Measurements from ENCODE around the gene ARHGAP28.

ARHGAP28 gene

GRCh38 chr18:6757931-6758330 lies 28.4 kb downstream of the ARHGAP28 start:
- DNase-seq (ENCODE audit: insufficient read length, low spot score) (no peak), FAIRE-seq (no peak)

GRCh38 chr18:6759579-6759978 lies 30.1 kb downstream of the ARHGAP28 start:
- DNase-seq (ENCODE audit: insufficient read length, low spot score), result no peak
- no peak for TF ChIP-seq PAX5 (IDR thresholded peaks at IDR 0.05; ENCODE audit: insufficient read depth, low read length, severe bottlenecking)
- TF ChIP-seq TAF1 (IDR thresholded peaks at IDR 0.05; ENCODE audit: low read depth, low read length), result no peak
- TF ChIP-seq SPI1 (IDR thresholded peaks at IDR 0.05; ENCODE audit: low read depth, low read length), result no peak
- no peak for TF ChIP-seq POU2F2 (IDR thresholded peaks at IDR 0.05; ENCODE audit: low read depth, low read length)
- TF ChIP-seq POLR2A (IDR thresholded peaks at IDR 0.05; ENCODE audit: low read depth, low read length), result no peak
- TF ChIP-seq POLR2AphosphoS5 (IDR thresholded peaks at IDR 0.05; ENCODE audit: low read depth, low read length), result no peak
- no peak for FAIRE-seq

More at GRCh38 chr18:6757931-6758330, 28.4 kb downstream of the ARHGAP28 start:
- TF ChIP-seq POU2F2 (IDR thresholded peaks at IDR 0.05; ENCODE audit: low read depth, low read length) (no peak), PAX5 (IDR thresholded peaks at IDR 0.05; ENCODE audit: insufficient read depth, low read length, severe bottlenecking) (no peak), SPI1 (IDR thresholded peaks at IDR 0.05; ENCODE audit: low read depth, low read length) (no peak), POLR2A (IDR thresholded peaks at IDR 0.05; ENCODE audit: low read depth, low read length) (no peak), TAF1 (IDR thresholded peaks at IDR 0.05; ENCODE audit: low read depth, low read length) (no peak), POLR2AphosphoS5 (IDR thresholded peaks at IDR 0.05; ENCODE audit: low read depth, low read length) (no peak)

DNA sequence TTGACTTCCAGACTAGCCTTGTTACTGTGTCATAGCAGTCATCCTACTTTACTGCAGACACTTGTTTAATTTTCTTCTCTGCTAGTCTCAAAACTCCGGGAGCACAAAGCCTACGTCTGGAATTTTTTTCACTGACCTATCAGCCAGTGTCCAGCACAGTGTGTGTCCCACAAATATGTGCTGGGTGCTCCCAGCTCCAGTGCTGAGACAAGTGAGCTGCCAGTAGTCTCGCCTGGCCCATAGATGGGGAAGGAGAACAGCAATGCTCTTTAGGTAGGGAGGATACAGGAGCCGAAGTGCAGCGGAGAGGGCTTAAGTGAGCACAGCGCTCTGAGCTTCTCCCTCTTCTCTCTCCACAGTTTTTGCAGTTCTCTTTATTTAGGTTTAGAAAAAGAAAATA lies 34.0 kb downstream of the ARHGAP28 start:
- TF ChIP-seq POLR2AphosphoS5 (IDR thresholded peaks at IDR 0.05; ENCODE audit: low read depth, low read length) (no peak), TAF1 (IDR thresholded peaks at IDR 0.05; ENCODE audit: low read depth, low read length) (no peak), SPI1 (IDR thresholded peaks at IDR 0.05; ENCODE audit: low read depth, low read length) (no peak), PAX5 (IDR thresholded peaks at IDR 0.05; ENCODE audit: insufficient read depth, low read length, severe bottlenecking) (no peak), POU2F2 (IDR thresholded peaks at IDR 0.05; ENCODE audit: low read depth, low read length) (no peak), POLR2A (IDR thresholded peaks at IDR 0.05; ENCODE audit: low read depth, low read length) (no peak)
- DNase-seq (ENCODE audit: insufficient read length, low spot score) (no peak), FAIRE-seq (no peak)

- DNase-seq (ENCODE audit: insufficient read length, low spot score), result no peak
- TF ChIP-seq POU2F2 (IDR thresholded peaks at IDR 0.05; ENCODE audit: low read depth, low read length), result no peak
- TF ChIP-seq POLR2AphosphoS5 (IDR thresholded peaks at IDR 0.05; ENCODE audit: low read depth, low read length), result no peak
- no peak for TF ChIP-seq TAF1 (IDR thresholded peaks at IDR 0.05; ENCODE audit: low read depth, low read length)
- no peak for TF ChIP-seq SPI1 (IDR thresholded peaks at IDR 0.05; ENCODE audit: low read depth, low read length)
- TF ChIP-seq PAX5 (IDR thresholded peaks at IDR 0.05; ENCODE audit: insufficient read depth, low read length, severe bottlenecking), result no peak
- TF ChIP-seq POLR2A (IDR thresholded peaks at IDR 0.05; ENCODE audit: low read depth, low read length), result no peak
- FAIRE-seq, result no peak
These were observed 34.9 kb downstream of the ARHGAP28 start for GRCh38 chr18:6764382-6764781.

- no peak for FAIRE-seq
- no peak for DNase-seq (ENCODE audit: insufficient read length, low spot score)
- TF ChIP-seq TAF1 (IDR thresholded peaks at IDR 0.05; ENCODE audit: low read depth, low read length), result no peak
- no peak for TF ChIP-seq POLR2A (IDR thresholded peaks at IDR 0.05; ENCODE audit: low read depth, low read length)
- TF ChIP-seq SPI1 (IDR thresholded peaks at IDR 0.05; ENCODE audit: low read depth, low read length), result no peak
- TF ChIP-seq POLR2AphosphoS5 (IDR thresholded peaks at IDR 0.05; ENCODE audit: low read depth, low read length), result no peak
- no peak for TF ChIP-seq POU2F2 (IDR thresholded peaks at IDR 0.05; ENCODE audit: low read depth, low read length)
- no peak for TF ChIP-seq PAX5 (IDR thresholded peaks at IDR 0.05; ENCODE audit: insufficient read depth, low read length, severe bottlenecking)
These were observed 44.3 kb downstream of the ARHGAP28 start for GRCh38 chr18:6773777-6774176.

- DNase-seq (ENCODE audit: insufficient read length, low spot score), result no peak
- TF ChIP-seq TAF1 (IDR thresholded peaks at IDR 0.05; ENCODE audit: low read depth, low read length), result no peak
- no peak for TF ChIP-seq POU2F2 (IDR thresholded peaks at IDR 0.05; ENCODE audit: low read depth, low read length)
- TF ChIP-seq PAX5 (IDR thresholded peaks at IDR 0.05; ENCODE audit: insufficient read depth, low read length, severe bottlenecking), result no peak
- no peak for TF ChIP-seq POLR2A (IDR thresholded peaks at IDR 0.05; ENCODE audit: low read depth, low read length)
- TF ChIP-seq POLR2AphosphoS5 (IDR thresholded peaks at IDR 0.05; ENCODE audit: low read depth, low read length), result no peak
- TF ChIP-seq SPI1 (IDR thresholded peaks at IDR 0.05; ENCODE audit: low read depth, low read length), result no peak
- no peak for FAIRE-seq
These were observed 45.7 kb downstream of the ARHGAP28 start for GRCh38 chr18:6775237-6775636.

GRCh38 chr18:6775702-6776101 lies 46.2 kb downstream of the ARHGAP28 start:
- FAIRE-seq, result no peak
- DNase-seq (ENCODE audit: insufficient read length, low spot score), result no peak
- no peak for TF ChIP-seq POLR2AphosphoS5 (IDR thresholded peaks at IDR 0.05; ENCODE audit: low read depth, low read length)
- TF ChIP-seq SPI1 (IDR thresholded peaks at IDR 0.05; ENCODE audit: low read depth, low read length), result no peak
- no peak for TF ChIP-seq POU2F2 (IDR thresholded peaks at IDR 0.05; ENCODE audit: low read depth, low read length)

DNA sequence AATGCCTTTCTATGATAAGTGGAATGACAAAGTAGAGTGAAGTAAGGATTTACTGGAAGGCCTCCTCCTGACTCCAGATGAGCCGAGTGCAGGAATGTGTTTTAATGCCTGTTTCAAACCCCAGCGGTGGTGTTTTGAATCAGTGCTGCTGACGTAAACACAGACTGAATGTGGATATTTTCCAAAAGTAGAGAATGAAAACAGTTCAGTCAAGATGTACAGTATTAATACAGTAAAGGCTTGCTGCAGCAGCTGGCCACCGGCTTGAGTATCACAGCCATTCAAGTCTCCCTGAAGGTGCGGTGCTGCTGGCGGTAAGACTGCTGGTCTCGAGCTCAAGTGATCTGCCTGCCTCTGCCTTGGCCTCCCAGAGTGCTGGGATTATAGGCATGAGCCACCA lies 46.7 kb downstream of the ARHGAP28 start:
- FAIRE-seq (no peak), DNase-seq (ENCODE audit: insufficient read length, low spot score) (no peak)
- no peak for TF ChIP-seq PAX5 (IDR thresholded peaks at IDR 0.05; ENCODE audit: insufficient read depth, low read length, severe bottlenecking)
- no peak for TF ChIP-seq POLR2AphosphoS5 (IDR thresholded peaks at IDR 0.05; ENCODE audit: low read depth, low read length)
- no peak for TF ChIP-seq POLR2A (IDR thresholded peaks at IDR 0.05; ENCODE audit: low read depth, low read length)
- TF ChIP-seq TAF1 (IDR thresholded peaks at IDR 0.05; ENCODE audit: low read depth, low read length), result no peak
- TF ChIP-seq SPI1 (IDR thresholded peaks at IDR 0.05; ENCODE audit: low read depth, low read length), result no peak
- TF ChIP-seq POU2F2 (IDR thresholded peaks at IDR 0.05; ENCODE audit: low read depth, low read length), result no peak

- no peak for DNase-seq (ENCODE audit: insufficient read length, low spot score)
- FAIRE-seq, result no peak
- no peak for TF ChIP-seq PAX5 (IDR thresholded peaks at IDR 0.05; ENCODE audit: insufficient read depth, low read length, severe bottlenecking)
These were observed 48.0 kb downstream of the ARHGAP28 start for GRCh38 chr18:6777509-6777908.

DNA sequence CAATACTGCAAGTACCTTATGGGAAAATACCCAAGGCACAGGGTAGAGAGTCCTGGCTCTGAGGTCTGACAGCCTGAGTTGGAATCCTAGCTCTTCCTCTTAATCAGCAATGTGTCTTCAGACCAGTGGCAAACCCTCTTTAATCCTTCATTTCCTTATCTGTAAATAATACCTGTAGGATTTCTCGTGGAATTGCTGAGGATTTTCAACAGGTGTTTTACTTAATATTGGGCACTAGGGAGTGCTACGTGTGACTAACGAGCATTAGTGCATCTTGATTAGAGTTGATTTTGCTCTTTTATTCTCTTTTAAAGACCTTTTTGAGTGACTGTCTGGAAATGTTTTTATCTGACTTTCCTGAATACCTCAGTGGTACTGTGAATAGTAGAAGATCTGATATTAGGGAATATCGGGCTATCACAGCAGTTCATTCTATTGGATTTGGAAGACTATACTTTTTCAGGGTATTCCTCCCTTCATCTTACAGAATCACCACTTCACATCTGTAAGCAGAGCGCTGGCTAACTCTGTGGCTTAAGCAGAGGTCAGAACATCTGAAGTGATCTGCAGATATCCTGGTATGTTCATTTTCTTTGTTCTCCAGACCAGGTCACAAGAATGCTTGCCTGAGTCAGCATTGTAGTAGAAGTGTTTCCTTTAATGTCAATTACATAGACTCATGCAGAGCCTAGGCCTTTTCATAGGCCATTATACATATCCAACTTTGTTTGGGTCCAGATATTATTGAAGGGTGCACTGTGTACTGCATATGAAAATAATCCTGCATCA lies 49.1 kb downstream of the ARHGAP28 start:
- no peak for FAIRE-seq
- DNase-seq (ENCODE audit: insufficient read length, low spot score), result no peak
- TF ChIP-seq POLR2AphosphoS5 (IDR thresholded peaks at IDR 0.05; ENCODE audit: low read depth, low read length) (no peak), POLR2A (IDR thresholded peaks at IDR 0.05; ENCODE audit: low read depth, low read length) (no peak), TAF1 (IDR thresholded peaks at IDR 0.05; ENCODE audit: low read depth, low read length) (no peak), SPI1 (IDR thresholded peaks at IDR 0.05; ENCODE audit: low read depth, low read length) (no peak), POU2F2 (IDR thresholded peaks at IDR 0.05; ENCODE audit: low read depth, low read length) (no peak), PAX5 (IDR thresholded peaks at IDR 0.05; ENCODE audit: insufficient read depth, low read length, severe bottlenecking) (no peak)

Data from GM12891 (cell line).